Osteoblast (primary cell): Measurements from ENCODE around the gene ZMIZ1. TPM values are rescaled to one million over a fixed set of nuclear protein-coding genes. Genes with fewer than 3 reads are reported as not detected.
A peak's percentile ranks its signal among the peaks of the same experiment; 100 is the strongest.

ENCODE experiments used
- DNase-seq: peaks from one replicate; pipeline ENCODE4 v3.0.0; 2011; ENCODE audit warnings: low spot score, mixed read lengths; ENCODE audit not compliant: insufficient read length; ENCODE audit errors: missing footprints
- H2AFZ ChIP-seq: 2 replicates; pipeline ENCODE4 v1.6.0; 2011; ENCODE audit warnings: mild to moderate bottlenecking, low read length
- H3K27ac ChIP-seq: 2 replicates; pipeline ENCODE4 v1.5.1; 2011; ENCODE audit warnings: mild to moderate bottlenecking, low read depth, low read length, moderate library complexity
- H3K27me3 ChIP-seq: 2 replicates; pipeline ENCODE4 v1.6.0; 2012; ENCODE audit warnings: mild to moderate bottlenecking, control low read depth, inconsistent platforms, low read length, moderate library complexity; ENCODE audit not compliant: insufficient read depth
- H3K36me3 ChIP-seq: 2 replicates; pipeline ENCODE4 v1.5.1; 2011; ENCODE audit warnings: mild to moderate bottlenecking, low read length, control low read depth, moderate library complexity; ENCODE audit not compliant: insufficient read depth
- H3K4me1 ChIP-seq: 2 replicates; pipeline ENCODE4 v1.5.1; 2011; ENCODE audit warnings: mild to moderate bottlenecking, low read length, control low read depth, moderate library complexity; ENCODE audit not compliant: insufficient read depth
- H3K4me2 ChIP-seq: 2 replicates; pipeline ENCODE4 v1.6.0; 2011; ENCODE audit warnings: mild to moderate bottlenecking, low read length; ENCODE audit not compliant: insufficient read depth
- H3K4me3 ChIP-seq: fragments of 200-600 bp; sonication (generic); 3 replicates; pipeline ENCODE4 v1.5.1; 2012; ENCODE audit warnings: mild to moderate bottlenecking, low read length, inconsistent platforms; ENCODE audit not compliant: insufficient read depth
- H3K79me2 ChIP-seq: 2 replicates; pipeline ENCODE4 v1.6.0; 2012; ENCODE audit warnings: mild to moderate bottlenecking, low read length, control low read depth, inconsistent platforms; ENCODE audit not compliant: insufficient read depth
- H3K9me3 ChIP-seq: 2 replicates; pipeline ENCODE4 v1.5.1; 2011; ENCODE audit warnings: low read depth, low read length, control low read depth
- H4K20me1 ChIP-seq: 2 replicates; pipeline ENCODE4 v1.6.0; 2012; ENCODE audit warnings: mild to moderate bottlenecking, low read length, control low read depth; ENCODE audit not compliant: insufficient read depth
- CTCF ChIP-seq: IDR thresholded peaks from 2 replicates; pipeline ENCODE4 v1.5.1; 2011; ENCODE audit warnings: mild to moderate bottlenecking, low read depth, low read length, moderate library complexity; ENCODE audit errors: extremely low read depth
- total RNA-seq: library from RNA; depleted of rRNA; stranded (reverse); fragments of >200 nt; gene quantifications from 2 replicates; pipeline ENCODE4 v1.2.3, GENCODE V29; 2012

ZMIZ1 gene
- total RNA-seq, 1 donor, result 40.9 TPM

GRCh38 chr10:79237454-79238157 lies 168.8 kb downstream of the ZMIZ1 start:
- Histone ChIP-seq H3K27ac (peak overlapping the region; percentile 68), H3K27me3 (no peaks in the 10 kb centered on the region), H3K9me3 (no peaks in the 10 kb centered on the region), H3K4me2 (no peak overlapping the region), H2AFZ (no peak overlapping the region), H4K20me1 (peaks cover 57% of the 10 kb centered on the region), H3K4me3 (no peak overlapping the region), H3K79me2 (peaks cover 29% of the 10 kb centered on the region), H3K4me1 (peaks cover 45% of the 10 kb centered on the region), H3K36me3 (peaks cover 26% of the 10 kb centered on the region)
- no peak for TF ChIP-seq CTCF
- no peak for DNase-seq

- DNase-seq, result no peak
- no peak for TF ChIP-seq CTCF
- Histone ChIP-seq H3K27me3 (no peaks in the 10 kb centered on the region), H3K79me2 (peaks cover 29% of the 10 kb centered on the region), H3K36me3 (peaks cover 24% of the 10 kb centered on the region), H4K20me1 (peaks cover 51% of the 10 kb centered on the region), H3K27ac (peak overlapping the region; percentile 68), H3K4me2 (no peak overlapping the region), H3K4me3 (no peak overlapping the region), H3K9me3 (no peaks in the 10 kb centered on the region), H2AFZ (no peak overlapping the region), H3K4me1 (peaks cover 45% of the 10 kb centered on the region)
Measured at GRCh38 chr10:79238158-79238520, 169.4 kb downstream of the ZMIZ1 start.

- Histone ChIP-seq H4K20me1 (peaks cover 47% of the 10 kb centered on the region), H2AFZ (no peak overlapping the region), H3K4me2 (no peak overlapping the region), H3K9me3 (no peaks in the 10 kb centered on the region), H3K4me3 (no peak overlapping the region), H3K27me3 (no peaks in the 10 kb centered on the region), H3K27ac (peak overlapping the region; percentile 68), H3K4me1 (peaks cover 45% of the 10 kb centered on the region), H3K79me2 (peaks cover 30% of the 10 kb centered on the region), H3K36me3 (peaks cover 24% of the 10 kb centered on the region)
- TF ChIP-seq CTCF, result no peak
- no peak for DNase-seq
Measured at GRCh38 chr10:79238606-79239005, 169.8 kb downstream of the ZMIZ1 start.

- peaks cover 18% of the 10 kb centered on the region for H3K36me3 ChIP-seq
- no peak overlapping the region for H2AFZ ChIP-seq
- H3K4me1 ChIP-seq, result peaks cover 45% of the 10 kb centered on the region
- TF ChIP-seq CTCF, result no peak
- no peak overlapping the region for H3K4me2 ChIP-seq
- peaks cover 33% of the 10 kb centered on the region for H3K79me2 ChIP-seq
- peak; percentile 98 for DNase-seq
- peak overlapping the region; percentile 68 for H3K27ac ChIP-seq
- H3K4me3 ChIP-seq, result no peak overlapping the region
- H4K20me1 ChIP-seq, result peaks cover 46% of the 10 kb centered on the region
- H3K9me3 ChIP-seq, result no peaks in the 10 kb centered on the region
- H3K27me3 ChIP-seq, result no peaks in the 10 kb centered on the region
Measured at GRCh38 chr10:79239275-79239779, 170.6 kb downstream of the ZMIZ1 start.
